HepG2 (cell line): Measurements from ENCODE around the gene RPL27A. TPM values are rescaled to one million over a fixed set of nuclear protein-coding genes. Genes with fewer than 3 reads are reported as not detected.
A peak's percentile ranks its signal among the peaks of the same experiment; 100 is the strongest.

Source experiments
- ARHGAP35 ChIP-seq: sonication (generic); formaldehyde crosslinking; IDR thresholded peaks from 2 replicates; pipeline ENCODE4 v1.9.0; 2022; ENCODE audit warnings: mild to moderate bottlenecking, inconsistent platforms, moderate library complexity, missing genetic modification reagents, borderline replicate concordance
- ATF5 ChIP-seq: sonication (generic); formaldehyde crosslinking; IDR thresholded peaks from 2 replicates; pipeline ENCODE4 v1.4.0; 2020; ENCODE audit warnings: mild to moderate bottlenecking, low read depth, missing genetic modification reagents
- CCAR2 ChIP-seq: fragments of 200-400 bp; formaldehyde crosslinking; optimal IDR thresholded peaks from 2 replicates; pipeline ENCODE3; 2018; ENCODE audit warnings: low read depth, mild to moderate bottlenecking, low read length, moderate library complexity
- GATA4 ChIP-seq: sonication (generic); IDR thresholded peaks from 2 replicates; pipeline ENCODE4 v1.6.1; 2016; ENCODE audit warnings: antibody characterized with exemption, low read depth, borderline replicate concordance
- GATAD2A ChIP-seq: IDR thresholded peaks from 2 replicates; pipeline ENCODE4 v1.6.1; 2016
- GZF1 ChIP-seq: sonication (generic); formaldehyde crosslinking; IDR thresholded peaks from 2 replicates; pipeline ENCODE4 v1.5.1; 2020; ENCODE audit warnings: mild to moderate bottlenecking, missing genetic modification reagents
- IRF1 ChIP-seq: sonication (generic); formaldehyde crosslinking; IDR thresholded peaks from 2 replicates; pipeline ENCODE4 v1.4.0; 2020; ENCODE audit warnings: low read depth, mild to moderate bottlenecking, missing genetic modification reagents
- MXD4 ChIP-seq: IDR thresholded peaks from 2 replicates; pipeline ENCODE4 v1.6.1; 2016; ENCODE audit warnings: mild to moderate bottlenecking, missing biosample characterization, missing genetic modification reagents
- NCOA2 ChIP-seq: sonication (generic); formaldehyde crosslinking; IDR thresholded peaks from 2 replicates; pipeline ENCODE4 v1.8.0; 2022; ENCODE audit warnings: inconsistent platforms
- NFIC ChIP-seq: IDR thresholded peaks from 2 replicates; pipeline ENCODE4 v1.6.1; 2012; ENCODE audit warnings: mild to moderate bottlenecking, low read length, inconsistent platforms
- NR2C2 ChIP-seq: sonication (generic); formaldehyde crosslinking; IDR thresholded peaks from 2 replicates; pipeline ENCODE4 v1.4.0; 2020; ENCODE audit warnings: missing genetic modification reagents, mild to moderate bottlenecking, moderate library complexity, borderline replicate concordance
- NR3C1 ChIP-seq: sonication (generic); formaldehyde crosslinking; IDR thresholded peaks from 2 replicates; pipeline ENCODE4 v1.4.0; 2020; ENCODE audit warnings: missing genetic modification reagents
- PITX1 ChIP-seq: sonication (generic); formaldehyde crosslinking; IDR thresholded peaks from 2 replicates; pipeline ENCODE4 v1.5.1; 2020; ENCODE audit warnings: mild to moderate bottlenecking, missing genetic modification reagents
- POLR2AphosphoS5 ChIP-seq: IDR thresholded peaks from 2 replicates; pipeline ENCODE4 v1.6.1; 2012; ENCODE audit warnings: low read depth, low read length
- PRDM10 ChIP-seq: sonication (generic); formaldehyde crosslinking; IDR thresholded peaks from 2 replicates; pipeline ENCODE4 v1.4.0; 2020; ENCODE audit warnings: low read depth, missing genetic modification reagents
- RORA ChIP-seq: sonication (generic); formaldehyde crosslinking; IDR thresholded peaks from 2 replicates; pipeline ENCODE4 v1.5.0; 2020; ENCODE audit warnings: mild to moderate bottlenecking, missing genetic modification reagents, moderate library complexity
- SAP130 ChIP-seq: IDR thresholded peaks from 2 replicates; pipeline ENCODE4 v1.6.1; 2016; ENCODE audit warnings: low read depth
- SIX4 ChIP-seq: sonication (generic); formaldehyde crosslinking; IDR thresholded peaks from 2 replicates; pipeline ENCODE4 v1.4.0; 2020; ENCODE audit warnings: missing genetic modification reagents
- TRIM22 ChIP-seq: fragments of 450-650 bp; IDR thresholded peaks from 2 replicates; pipeline ENCODE4 v1.6.1; 2017
- ZBTB49 ChIP-seq: sonication (generic); formaldehyde crosslinking; IDR thresholded peaks from 2 replicates; pipeline ENCODE4 v1.4.0; 2020; ENCODE audit warnings: missing genetic modification reagents, borderline replicate concordance
- ZNF160 ChIP-seq: sonication (generic); formaldehyde crosslinking; IDR thresholded peaks from 2 replicates; pipeline ENCODE4 v1.8.0; 2022; ENCODE audit warnings: mild to moderate bottlenecking, inconsistent platforms, missing genetic modification reagents
- ZNF225 ChIP-seq: sonication (generic); formaldehyde crosslinking; IDR thresholded peaks from 2 replicates; pipeline ENCODE4 v1.4.0; 2020; ENCODE audit warnings: mild to moderate bottlenecking, missing genetic modification reagents
- ZNF232 ChIP-seq: sonication (generic); formaldehyde crosslinking; IDR thresholded peaks from 2 replicates; pipeline ENCODE4 v1.4.0; 2020; ENCODE audit warnings: missing genetic modification reagents, borderline replicate concordance
- ZNF44 ChIP-seq: sonication (generic); formaldehyde crosslinking; IDR thresholded peaks from 2 replicates; pipeline ENCODE4 v1.5.1; 2020; ENCODE audit warnings: mild to moderate bottlenecking, missing genetic modification reagents
- ZNF557 ChIP-seq: sonication (generic); formaldehyde crosslinking; IDR thresholded peaks from 2 replicates; pipeline ENCODE4 v1.4.0; 2020; ENCODE audit warnings: missing genetic modification reagents
- polyA plus RNA-seq, 8 experiments: library from polyadenylated mRNA; depleted of rRNA in 3 of 8; stranded (reverse) in 7 of 8; unstranded in 1 of 8; fragments of >200 nt; fragmentation: Illumina TruSeq in 4 of 8; extraction: Trizol in 4 of 8; gene quantifications; 2 replicates each; pipeline versions ENCODE4 v1.2.1 to v1.2.3, GENCODE V29; 2011 to 2016; ENCODE audit warnings: low read depth in 4 of 8, missing spikeins in 1 of 8, mixed read lengths in 1 of 8; ENCODE audit not compliant: insufficient read depth in 1 of 8
- total RNA-seq, 5 experiments: library from RNA; depleted of rRNA; stranded (reverse); fragments of >200 nt; fragmentation: Illumina TruSeq; extraction: Trizol; gene quantifications; 2 replicates each; pipeline ENCODE4 v1.2.3, GENCODE V29; 2016; ENCODE audit warnings: low read depth in 1 of 5

The RPL27A gene
- total and polyA plus RNA-seq, 2 of the 13 experiments (the other 11 are each of a cell fraction or from before 2014, with no cell fraction given): 1,531 to 2,153 TPM

- 0 out of 2 replicates have a peak, but pooled peaks have one; percentile 14 for TF ChIP-seq PRDM10
- TF ChIP-seq CCAR2: no peak
- no peak for TF ChIP-seq PITX1 (CRISPR knock-in tag)
- TF ChIP-seq SIX4 (CRISPR knock-in tag): no peak
- TF ChIP-seq POLR2AphosphoS5: peak; percentile 34; the same call in 1 of the 2 replicates
- no peak for TF ChIP-seq ZNF557
- TF ChIP-seq NFIC: no peak
- TF ChIP-seq ZBTB49: no peak
- TF ChIP-seq ZNF225 (CRISPR knock-in tag): no peak
- 0 out of 2 replicates have a peak, but pooled peaks have one; percentile 12 for TF ChIP-seq MXD4 (CRISPR knock-in tag)
- no peak for TF ChIP-seq ARHGAP35 (CRISPR knock-in tag)
- no peak for TF ChIP-seq NCOA2 (CRISPR knock-in tag)
- TF ChIP-seq GZF1: no peak
- TF ChIP-seq IRF1: no peak
- no peak for TF ChIP-seq NR3C1
- no peak for TF ChIP-seq ZNF160 (CRISPR knock-in tag)
- no peak for TF ChIP-seq ZNF44 (CRISPR knock-in tag)
- TF ChIP-seq GATA4: no peak
- TF ChIP-seq ATF5 (CRISPR knock-in tag): no peak
- no peak for TF ChIP-seq RORA (CRISPR knock-in tag)
- no peak for TF ChIP-seq GATAD2A (CRISPR knock-in tag)
- TF ChIP-seq ZNF232 (CRISPR knock-in tag): no peak
- TF ChIP-seq TRIM22: no peak
- TF ChIP-seq SAP130 (CRISPR knock-in tag): no peak
- peak; percentile 34; the same call in 1 of the 2 replicates for TF ChIP-seq NR2C2
These were observed 34.9 kb downstream of the RPL27A start (continued) for GRCh38 chr11:8717544-8717875.
